ENCODE results near the gene MRPS22.

DNA sequence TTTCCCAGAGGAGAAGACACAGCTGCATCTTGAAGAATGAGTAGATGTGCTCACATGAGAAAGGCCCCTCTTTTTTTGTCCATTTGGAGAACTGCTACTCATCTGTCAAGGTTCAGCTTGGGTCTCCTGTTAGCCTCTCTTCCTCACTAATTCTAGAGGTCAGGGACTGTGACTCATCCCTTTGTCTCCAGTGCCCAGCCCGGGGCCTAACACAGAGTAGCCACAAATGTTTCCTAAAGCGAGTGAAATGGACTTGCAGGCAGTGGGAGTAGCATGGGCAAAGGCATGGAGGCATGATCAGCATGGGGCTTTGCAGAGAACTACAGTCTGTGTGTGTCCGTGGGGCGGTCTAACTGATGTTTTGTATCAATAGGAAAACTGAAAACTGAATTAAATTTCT, 33.9 kb upstream of the MRPS22 start:
- TF ChIP-seq ARNT (IDR thresholded peaks at IDR 0.05) (no peak), L3MBTL2 (conservative IDR thresholded peaks at IDR 0.05) (no peak)

Data from HEK293T (cell line).